ENCODE results near the gene JAK1. TPM values are rescaled to one million over a fixed set of nuclear protein-coding genes. Genes with fewer than 3 reads are reported as not detected.

JAK1 gene
- total and polyA plus RNA-seq, 8 donors: 15.5 to 89.8 (median 50.7) TPM

GRCh38 chr1:64940025-64940424 lies 26.3 kb downstream of the JAK1 start:
- WGBS, 2 donors: 52 to 62% methylated on average over 3 of the region's 3 CpGs
- H3K4me1 ChIP-seq: peaks cover 5 to 41% (median 34%) of the 10 kb centered on the region in 3 donors
- ATAC-seq (peak in 3 of 4 donors; percentile 20 to 34 (median 31)), FAIRE-seq (no peak), DNase-seq (no peak)
- no peaks in the 10 kb centered on the region for H3K27me3 ChIP-seq
- H3K4me3 ChIP-seq: no peak overlapping the region
- H3K36me3 ChIP-seq: no peaks in the 10 kb centered on the region
- intact Hi-C loops (cut with DNase I): no loop called here
- no peak overlapping the region for H3K27ac ChIP-seq
- TF ChIP-seq CTCF (IDR thresholded peaks at IDR 0.05): no peak
- H3K9me3 ChIP-seq: no peaks in the 10 kb centered on the region

GRCh38 chr1:64938991-64939390 lies 27.4 kb downstream of the JAK1 start:
- FAIRE-seq: no peak
- no peak overlapping the region for H3K4me3 ChIP-seq
- ATAC-seq: no peak
- no peak for DNase-seq
- H3K27me3 ChIP-seq: no peaks in the 10 kb centered on the region
- WGBS, 2 donors: 67% methylated on average over 2 of the region's 2 CpGs
- no peaks in the 10 kb centered on the region for H3K36me3 ChIP-seq
- TF ChIP-seq CTCF (IDR thresholded peaks at IDR 0.05): no peak
- intact Hi-C loops (cut with DNase I): no loop called here
- H3K27ac ChIP-seq: no peak overlapping the region
- H3K4me1 ChIP-seq: peaks cover 5 to 39% (median 28%) of the 10 kb centered on the region in 3 donors
- H3K9me3 ChIP-seq: no peaks in the 10 kb centered on the region

- intact Hi-C loops (cut with DNase I): no loop called here
- H3K4me3 ChIP-seq: no peak overlapping the region
- DNase-seq (peak in 2 of 6 donors; percentile 34 to 47), FAIRE-seq (no peak), ATAC-seq (peak; percentile 56 to 81 (median 61))
- TF ChIP-seq CTCF (IDR thresholded peaks at IDR 0.05): no peak
- no peaks in the 10 kb centered on the region for H3K27me3 ChIP-seq
- H3K27ac ChIP-seq: no peak overlapping the region
- 90 to 93% methylated on average over 1 of the region's 1 CpG for WGBS, 2 donors
- H3K9me3 ChIP-seq: no peaks in the 10 kb centered on the region
- peaks cover 5 to 30% (median 22%) of the 10 kb centered on the region in 3 donors for H3K4me1 ChIP-seq
- no peaks in the 10 kb centered on the region for H3K36me3 ChIP-seq
Observed at GRCh38 chr1:64936956-64937355, 29.4 kb downstream of the JAK1 start.

GRCh38 chr1:64935551-64936155 lies 30.7 kb downstream of the JAK1 start:
- no peaks in the 10 kb centered on the region for H3K9me3 ChIP-seq
- WGBS, 2 donors: 84 to 85% methylated on average over 9 of the region's 9 CpGs

More at GRCh38 chr1:64935551-64936155, 30.7 kb downstream of the JAK1 start:
- no peak for TF ChIP-seq CTCF (IDR thresholded peaks at IDR 0.05)
- no peak for FAIRE-seq
- intact Hi-C loops (cut with DNase I): no loop called here
- ATAC-seq: no peak
- no peak overlapping the region for H3K4me3 ChIP-seq
- H3K27me3 ChIP-seq: no peaks in the 10 kb centered on the region
- H3K4me1 ChIP-seq: peaks cover 5 to 19% (median 14%) of the 10 kb centered on the region in 3 donors
- H3K27ac ChIP-seq: no peak overlapping the region
- no peaks in the 10 kb centered on the region for H3K36me3 ChIP-seq
- no peak for DNase-seq

Data from pancreas (tissue), 10 donors.